ENCODE measurements around the gene PAX5.

GRCh38 chr9:36876056-36876455 is 158.0 kb downstream of the PAX5 start:
- TF ChIP-seq EP300 (conservative IDR thresholded peaks at IDR 0.05; ENCODE audit: poor library complexity, severe bottlenecking): no peak
- no peak for TF ChIP-seq POLR2AphosphoS5 (IDR thresholded peaks at IDR 0.05)
- TF ChIP-seq TAF1 (IDR thresholded peaks at IDR 0.05; ENCODE audit: low read depth): no peak
- TF ChIP-seq, protein P1, sequence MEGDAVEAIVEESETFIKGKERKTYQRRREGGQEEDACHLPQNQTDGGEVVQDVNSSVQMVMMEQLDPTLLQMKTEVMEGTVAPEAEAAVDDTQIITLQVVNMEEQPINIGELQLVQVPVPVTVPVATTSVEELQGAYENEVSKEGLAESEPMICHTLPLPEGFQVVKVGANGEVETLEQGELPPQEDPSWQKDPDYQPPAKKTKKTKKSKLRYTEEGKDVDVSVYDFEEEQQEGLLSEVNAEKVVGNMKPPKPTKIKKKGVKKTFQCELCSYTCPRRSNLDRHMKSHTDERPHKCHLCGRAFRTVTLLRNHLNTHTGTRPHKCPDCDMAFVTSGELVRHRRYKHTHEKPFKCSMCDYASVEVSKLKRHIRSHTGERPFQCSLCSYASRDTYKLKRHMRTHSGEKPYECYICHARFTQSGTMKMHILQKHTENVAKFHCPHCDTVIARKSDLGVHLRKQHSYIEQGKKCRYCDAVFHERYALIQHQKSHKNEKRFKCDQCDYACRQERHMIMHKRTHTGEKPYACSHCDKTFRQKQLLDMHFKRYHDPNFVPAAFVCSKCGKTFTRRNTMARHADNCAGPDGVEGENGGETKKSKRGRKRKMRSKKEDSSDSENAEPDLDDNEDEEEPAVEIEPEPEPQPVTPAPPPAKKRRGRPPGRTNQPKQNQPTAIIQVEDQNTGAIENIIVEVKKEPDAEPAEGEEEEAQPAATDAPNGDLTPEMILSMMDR (IDR thresholded peaks at IDR 0.05; ENCODE audit: poor library complexity, severe bottlenecking): no peak
